Calu3 (cell line): ENCODE measurements around the gene FUBP3. TPM values are rescaled to one million over a fixed set of nuclear protein-coding genes. Genes with fewer than 3 reads are reported as not detected.

Source experiments
- BruUV-seq: library from RNA; stranded (reverse); fragments of 400-500 nt; replicated peaks from 2 replicates; lab custom pipeline; 2021; lab: Mats Ljungman, UMichigan
- CTCF ChIA-PET: fragments of 300-600 bp; sonication (Branson Sonifier 250); formaldehyde crosslinking; loops from one replicate; lab custom pipeline; 2022; ENCODE audit warnings: antibody characterized with exemption; lab: Charles Lee
- DNase-seq: peaks from one replicate; pipeline ENCODE4 v3.0.0; 2022
- H3K27ac Mint-ChIP-seq: one replicate; pipeline ENCODE4 v1.8.0; 2022; ENCODE audit warnings: mixed read lengths; ENCODE audit not compliant: unreplicated experiment
- H3K27me3 Mint-ChIP-seq: one replicate; pipeline ENCODE4 v1.8.0; 2022; ENCODE audit warnings: mixed read lengths; ENCODE audit not compliant: unreplicated experiment
- H3K36me3 Mint-ChIP-seq: one replicate; pipeline ENCODE4 v1.8.0; 2022; ENCODE audit warnings: mild to moderate bottlenecking, moderate library complexity, mixed read lengths; ENCODE audit not compliant: insufficient read depth, unreplicated experiment
- H3K4me1 Mint-ChIP-seq: one replicate; pipeline ENCODE4 v1.8.0; 2022; ENCODE audit warnings: mild to moderate bottlenecking, low read depth, mixed read lengths; ENCODE audit not compliant: unreplicated experiment
- H3K4me3 Mint-ChIP-seq: one replicate; pipeline ENCODE4 v1.8.0; 2022; ENCODE audit warnings: mild to moderate bottlenecking, low read depth, moderate library complexity, mixed read lengths; ENCODE audit not compliant: unreplicated experiment
- H3K9me3 Mint-ChIP-seq: one replicate; pipeline ENCODE4 v1.8.0; 2022; ENCODE audit warnings: low read depth, mixed read lengths; ENCODE audit not compliant: unreplicated experiment
- intact Hi-C: fragments of 100-400 bp; cut with micrococcal nuclease; formaldehyde crosslinking; loops from one replicate; pipeline ENCODE4 v1.10.0; 2022; ENCODE audit not compliant: unreplicated experiment
- total RNA-seq: library from RNA; stranded (reverse); gene quantifications from 2 replicates; pipeline ENCODE4 v1.2.3, GENCODE V29; 2022
- TF ChIP-seq, protein P1 (sequence below): fragments of 200-600 bp; IDR thresholded peaks from one replicate; pipeline ENCODE4 v1.8.0; 2022; ENCODE audit warnings: antibody characterized with exemption; ENCODE audit not compliant: unreplicated experiment

The FUBP3 gene
- total RNA-seq, 1 experiment from 2014 or later = 51.0 TPM

DNA sequence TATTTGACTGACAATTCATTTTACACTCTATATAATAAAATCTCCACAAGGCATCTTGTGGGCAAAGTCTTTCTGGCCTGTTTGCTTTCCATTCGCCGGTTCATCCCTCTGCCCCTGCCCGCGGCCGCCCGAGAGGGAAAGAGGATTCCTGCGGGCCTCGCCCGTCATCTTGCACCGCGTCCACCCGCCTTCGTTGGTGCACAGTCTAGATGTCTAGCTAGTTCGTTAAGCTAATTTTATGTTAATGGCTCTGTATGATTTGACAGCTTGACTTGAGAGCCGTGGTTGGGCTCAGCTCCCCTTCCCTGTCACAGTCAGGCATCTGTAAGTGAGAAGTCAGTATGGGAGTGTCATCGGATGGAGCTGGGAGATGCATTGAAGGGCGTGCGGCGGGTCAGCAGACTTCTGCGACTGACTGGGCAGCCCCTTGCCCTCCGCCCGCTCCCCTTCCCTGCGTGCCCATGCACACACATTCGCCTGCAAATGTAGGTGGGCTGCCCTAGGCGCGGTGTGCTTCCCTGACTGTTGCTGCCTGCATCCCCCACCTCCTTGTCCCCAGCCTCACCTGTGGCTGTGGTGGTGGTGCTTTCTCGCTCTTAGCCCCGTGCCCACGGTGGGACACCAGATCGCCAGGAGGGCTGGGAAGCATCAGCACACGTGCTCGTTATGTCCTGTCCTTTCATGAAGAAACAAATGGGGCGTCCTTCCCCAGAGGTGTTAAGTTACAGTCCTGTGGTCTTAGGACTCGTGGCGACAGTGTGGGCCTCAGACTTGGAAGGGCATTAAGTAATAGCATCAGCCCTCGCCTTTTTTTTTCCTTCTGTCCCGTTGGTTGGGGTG, 59.1 kb downstream of the FUBP3 start:
- H3K9me3 Mint-ChIP-seq = no peaks in the 10 kb centered on the region
- no peak overlapping the region for H3K27ac Mint-ChIP-seq
- no peaks in the 10 kb centered on the region for H3K27me3 Mint-ChIP-seq
- no peak for DNase-seq
- TF ChIP-seq, protein P1, sequence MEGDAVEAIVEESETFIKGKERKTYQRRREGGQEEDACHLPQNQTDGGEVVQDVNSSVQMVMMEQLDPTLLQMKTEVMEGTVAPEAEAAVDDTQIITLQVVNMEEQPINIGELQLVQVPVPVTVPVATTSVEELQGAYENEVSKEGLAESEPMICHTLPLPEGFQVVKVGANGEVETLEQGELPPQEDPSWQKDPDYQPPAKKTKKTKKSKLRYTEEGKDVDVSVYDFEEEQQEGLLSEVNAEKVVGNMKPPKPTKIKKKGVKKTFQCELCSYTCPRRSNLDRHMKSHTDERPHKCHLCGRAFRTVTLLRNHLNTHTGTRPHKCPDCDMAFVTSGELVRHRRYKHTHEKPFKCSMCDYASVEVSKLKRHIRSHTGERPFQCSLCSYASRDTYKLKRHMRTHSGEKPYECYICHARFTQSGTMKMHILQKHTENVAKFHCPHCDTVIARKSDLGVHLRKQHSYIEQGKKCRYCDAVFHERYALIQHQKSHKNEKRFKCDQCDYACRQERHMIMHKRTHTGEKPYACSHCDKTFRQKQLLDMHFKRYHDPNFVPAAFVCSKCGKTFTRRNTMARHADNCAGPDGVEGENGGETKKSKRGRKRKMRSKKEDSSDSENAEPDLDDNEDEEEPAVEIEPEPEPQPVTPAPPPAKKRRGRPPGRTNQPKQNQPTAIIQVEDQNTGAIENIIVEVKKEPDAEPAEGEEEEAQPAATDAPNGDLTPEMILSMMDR = no peak
- peaks cover 5% of the 10 kb centered on the region for H3K36me3 Mint-ChIP-seq
- no peak overlapping the region for H3K4me3 Mint-ChIP-seq
- CTCF ChIA-PET = interaction anchor here (0.6 kb wide), 1 partner anchor 12 kb away, joined by 4 read pairs; no protein-coding TSS in a partner anchor
- BruUV-seq = no TSS peak
- no peaks in the 10 kb centered on the region for H3K4me1 Mint-ChIP-seq
- intact Hi-C loops = no loop called here

DNA sequence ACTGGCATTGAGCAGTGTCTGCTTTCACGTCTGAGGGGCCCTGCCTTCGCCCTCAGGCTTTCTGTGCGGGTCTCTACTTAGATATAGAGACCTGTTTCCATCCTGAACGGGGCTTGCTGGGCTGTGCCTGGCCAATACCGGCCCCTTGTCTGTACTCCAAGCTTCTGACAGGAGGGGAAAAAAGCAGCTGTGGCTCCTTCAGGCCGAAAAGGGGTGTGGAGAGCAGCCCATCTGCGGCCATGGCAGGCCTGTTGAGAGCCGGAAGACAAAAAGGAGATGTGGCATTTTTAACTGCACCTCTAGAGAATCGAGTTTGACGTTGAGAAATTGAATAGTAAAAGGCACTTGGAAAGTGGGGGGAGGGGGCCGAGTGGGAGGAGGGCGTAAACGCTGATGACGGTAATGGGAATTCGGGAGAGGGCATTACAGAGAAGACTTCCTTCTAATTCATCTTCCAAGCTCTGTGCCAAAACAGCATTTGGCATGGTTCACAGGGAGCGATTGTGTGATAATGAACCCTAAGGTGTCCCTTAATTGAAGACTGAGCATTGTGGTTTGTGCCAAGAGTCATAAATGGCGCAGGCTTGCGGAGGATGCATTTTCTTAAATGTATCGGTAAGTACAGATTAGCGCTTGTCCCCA, 59.9 kb downstream of the FUBP3 start:
- Mint-ChIP-seq H3K27ac (no peak overlapping the region), H3K4me1 (no peaks in the 10 kb centered on the region), H3K27me3 (no peaks in the 10 kb centered on the region), H3K4me3 (no peak overlapping the region), H3K36me3 (peaks cover 5% of the 10 kb centered on the region), H3K9me3 (no peaks in the 10 kb centered on the region)
- CTCF ChIA-PET = no interaction called here
- BruUV-seq = no TSS peak
- DNase-seq = no peak
- intact Hi-C loops = no loop called here
- TF ChIP-seq, protein P1 = no peak

DNA sequence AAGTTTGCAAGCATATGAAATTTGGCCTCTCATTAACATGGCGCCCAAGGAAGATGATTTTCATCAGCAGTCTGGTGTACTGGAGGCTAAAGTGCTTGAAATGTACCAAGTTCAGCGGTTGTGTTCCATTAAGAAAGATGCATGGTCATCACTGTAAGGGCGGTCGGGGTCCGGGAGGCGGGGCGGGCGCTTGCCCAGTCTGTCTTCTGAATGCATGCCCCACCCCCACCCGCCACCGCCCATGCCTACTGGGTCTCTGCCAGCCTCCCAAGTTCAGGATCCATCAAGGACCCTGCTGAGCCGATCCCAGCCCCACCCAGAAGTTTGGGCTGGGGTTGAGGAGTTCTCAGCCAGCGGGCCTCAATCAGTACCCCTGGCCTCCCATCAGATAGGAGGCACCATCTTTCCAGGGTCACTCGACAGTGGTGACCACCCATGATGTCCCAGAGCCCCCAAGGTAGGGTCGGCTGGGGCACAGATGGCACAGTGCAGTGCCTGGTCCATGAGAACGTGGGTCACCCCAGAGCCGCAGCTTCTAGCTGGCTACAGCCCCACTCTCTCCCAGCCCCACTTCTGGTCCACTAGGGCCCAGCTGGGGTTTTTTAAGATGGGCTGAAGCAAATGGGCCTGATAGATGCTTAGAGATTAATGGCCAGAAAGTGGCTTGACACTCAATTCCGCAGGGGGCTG, 60.6 kb downstream of the FUBP3 start:
- Mint-ChIP-seq H3K4me3 (no peak overlapping the region), H3K27ac (no peak overlapping the region), H3K27me3 (no peaks in the 10 kb centered on the region), H3K36me3 (no peaks in the 10 kb centered on the region), H3K9me3 (no peaks in the 10 kb centered on the region), H3K4me1 (no peaks in the 10 kb centered on the region)
- DNase-seq = no peak
- no TSS peak for BruUV-seq
- CTCF ChIA-PET = no interaction called here
- intact Hi-C loops = no loop called here
- TF ChIP-seq, protein P1 = no peak

DNA sequence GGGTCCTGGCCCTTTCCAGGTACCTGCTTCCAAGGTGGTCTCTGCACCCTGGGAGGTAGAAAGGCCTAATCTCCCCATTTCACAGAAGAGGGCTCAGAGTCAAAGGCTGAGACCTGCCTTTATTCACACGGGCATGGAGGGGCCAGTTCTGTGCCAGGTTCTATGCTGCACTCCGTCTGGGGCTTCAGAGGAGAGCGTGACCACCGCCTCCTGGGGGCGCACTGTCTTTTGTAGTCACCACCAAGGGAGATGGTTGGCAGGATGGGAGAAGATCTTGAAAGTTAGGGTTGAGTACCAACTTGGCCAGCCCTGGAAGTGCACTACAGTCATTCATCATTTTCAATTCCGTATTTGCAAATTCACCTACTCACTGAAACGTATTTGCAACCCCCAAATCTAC, 61.3 kb downstream of the FUBP3 start:
- H3K9me3 Mint-ChIP-seq = no peaks in the 10 kb centered on the region
- H3K27me3 Mint-ChIP-seq = no peaks in the 10 kb centered on the region
- H3K4me3 Mint-ChIP-seq = no peak overlapping the region
- H3K27ac Mint-ChIP-seq = no peak overlapping the region
- H3K36me3 Mint-ChIP-seq = no peaks in the 10 kb centered on the region
- intact Hi-C loops = no loop called here
- CTCF ChIA-PET = no interaction called here
- no peaks in the 10 kb centered on the region for H3K4me1 Mint-ChIP-seq
- TF ChIP-seq, protein P1 = no peak
- no peak for DNase-seq
- BruUV-seq = no TSS peak
